A673 (cell line): Measurements from ENCODE around the gene LRRC17.

Experiments used
- CTCF ChIP-seq: fragments of 300-800, 200-600 bp; sonication (generic); conservative IDR thresholded peaks from 2 replicates; pipeline ENCODE4 v1.5.1; 2017; ENCODE audit warnings: low read depth, mild to moderate bottlenecking, antibody characterized with exemption, low read length, moderate library complexity, mixed read lengths
- EZH2 ChIP-seq: fragments of 200-600 bp; sonication (generic); IDR thresholded peaks from 2 replicates; pipeline ENCODE4 v1.6.1; 2017; ENCODE audit warnings: borderline replicate concordance, low read depth, mild to moderate bottlenecking, mixed read lengths, antibody characterized with exemption, low read length; ENCODE audit not compliant: poor library complexity, severe bottlenecking

- TF ChIP-seq EZH2 (no peak), CTCF (no peak)
Observed at GRCh38 chr7:102979670-102980069, 66.9 kb downstream of the LRRC17 start.
